Measurements from ENCODE around the gene RIPOR3.
"Not testable (repeated sequence)": the region's sequence is repeated elsewhere in the genome, so short reads cannot be mapped to it uniquely, and the experiment has no call there.

DNA sequence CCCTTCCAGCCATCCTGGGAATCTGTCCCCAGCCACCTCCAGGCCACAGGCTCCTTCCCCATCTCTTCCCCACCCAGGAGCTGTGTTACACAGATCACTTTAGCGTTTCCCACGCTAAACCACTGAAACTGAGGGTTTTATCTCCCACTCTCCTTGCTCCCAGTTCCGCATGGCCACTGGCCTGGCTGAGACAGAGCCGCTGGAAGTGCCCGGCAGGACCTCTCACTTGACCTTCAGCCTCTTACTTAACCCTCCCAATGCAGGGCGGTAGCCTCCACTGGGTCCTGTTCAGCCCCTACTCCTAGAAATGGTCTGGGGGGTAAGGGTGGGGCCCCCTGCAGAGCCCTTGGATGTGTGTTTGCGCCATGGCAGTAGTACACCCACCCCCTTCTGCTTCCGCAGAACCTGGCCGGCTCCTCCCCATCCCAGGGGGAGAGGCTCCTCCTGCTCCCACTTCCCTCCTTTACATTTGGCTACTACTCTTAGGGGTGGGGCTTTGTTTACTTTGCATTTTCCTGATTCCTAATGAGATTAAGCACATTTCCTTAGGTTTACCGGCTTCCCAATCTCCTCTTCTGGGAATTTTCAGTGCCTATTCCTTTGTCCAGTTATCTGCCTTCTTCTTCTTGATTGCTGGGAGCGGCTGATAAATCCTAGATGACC, 49.6 kb downstream of the RIPOR3 start:
- TF ChIP-seq, protein P1, sequence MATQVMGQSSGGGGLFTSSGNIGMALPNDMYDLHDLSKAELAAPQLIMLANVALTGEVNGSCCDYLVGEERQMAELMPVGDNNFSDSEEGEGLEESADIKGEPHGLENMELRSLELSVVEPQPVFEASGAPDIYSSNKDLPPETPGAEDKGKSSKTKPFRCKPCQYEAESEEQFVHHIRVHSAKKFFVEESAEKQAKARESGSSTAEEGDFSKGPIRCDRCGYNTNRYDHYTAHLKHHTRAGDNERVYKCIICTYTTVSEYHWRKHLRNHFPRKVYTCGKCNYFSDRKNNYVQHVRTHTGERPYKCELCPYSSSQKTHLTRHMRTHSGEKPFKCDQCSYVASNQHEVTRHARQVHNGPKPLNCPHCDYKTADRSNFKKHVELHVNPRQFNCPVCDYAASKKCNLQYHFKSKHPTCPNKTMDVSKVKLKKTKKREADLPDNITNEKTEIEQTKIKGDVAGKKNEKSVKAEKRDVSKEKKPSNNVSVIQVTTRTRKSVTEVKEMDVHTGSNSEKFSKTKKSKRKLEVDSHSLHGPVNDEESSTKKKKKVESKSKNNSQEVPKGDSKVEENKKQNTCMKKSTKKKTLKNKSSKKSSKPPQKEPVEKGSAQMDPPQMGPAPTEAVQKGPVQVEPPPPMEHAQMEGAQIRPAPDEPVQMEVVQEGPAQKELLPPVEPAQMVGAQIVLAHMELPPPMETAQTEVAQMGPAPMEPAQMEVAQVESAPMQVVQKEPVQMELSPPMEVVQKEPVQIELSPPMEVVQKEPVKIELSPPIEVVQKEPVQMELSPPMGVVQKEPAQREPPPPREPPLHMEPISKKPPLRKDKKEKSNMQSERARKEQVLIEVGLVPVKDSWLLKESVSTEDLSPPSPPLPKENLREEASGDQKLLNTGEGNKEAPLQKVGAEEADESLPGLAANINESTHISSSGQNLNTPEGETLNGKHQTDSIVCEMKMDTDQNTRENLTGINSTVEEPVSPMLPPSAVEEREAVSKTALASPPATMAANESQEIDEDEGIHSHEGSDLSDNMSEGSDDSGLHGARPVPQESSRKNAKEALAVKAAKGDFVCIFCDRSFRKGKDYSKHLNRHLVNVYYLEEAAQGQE (IDR thresholded peaks at IDR 0.05; ENCODE audit: borderline replicate concordance): not testable (repeated sequence)
- TF ChIP-seq, protein P2, sequence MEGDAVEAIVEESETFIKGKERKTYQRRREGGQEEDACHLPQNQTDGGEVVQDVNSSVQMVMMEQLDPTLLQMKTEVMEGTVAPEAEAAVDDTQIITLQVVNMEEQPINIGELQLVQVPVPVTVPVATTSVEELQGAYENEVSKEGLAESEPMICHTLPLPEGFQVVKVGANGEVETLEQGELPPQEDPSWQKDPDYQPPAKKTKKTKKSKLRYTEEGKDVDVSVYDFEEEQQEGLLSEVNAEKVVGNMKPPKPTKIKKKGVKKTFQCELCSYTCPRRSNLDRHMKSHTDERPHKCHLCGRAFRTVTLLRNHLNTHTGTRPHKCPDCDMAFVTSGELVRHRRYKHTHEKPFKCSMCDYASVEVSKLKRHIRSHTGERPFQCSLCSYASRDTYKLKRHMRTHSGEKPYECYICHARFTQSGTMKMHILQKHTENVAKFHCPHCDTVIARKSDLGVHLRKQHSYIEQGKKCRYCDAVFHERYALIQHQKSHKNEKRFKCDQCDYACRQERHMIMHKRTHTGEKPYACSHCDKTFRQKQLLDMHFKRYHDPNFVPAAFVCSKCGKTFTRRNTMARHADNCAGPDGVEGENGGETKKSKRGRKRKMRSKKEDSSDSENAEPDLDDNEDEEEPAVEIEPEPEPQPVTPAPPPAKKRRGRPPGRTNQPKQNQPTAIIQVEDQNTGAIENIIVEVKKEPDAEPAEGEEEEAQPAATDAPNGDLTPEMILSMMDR (IDR thresholded peaks at IDR 0.05; ENCODE audit: poor library complexity, severe bottlenecking): not testable (repeated sequence)
